ENCODE measurements around the gene PFKP.

PFKP gene

GRCh38 chr10:3116508-3117100 is 49.3 kb downstream of the PFKP start:
- DNase-seq (ENCODE audit: low read depth in 2 of 2) = no peak

- no peak for DNase-seq (ENCODE audit: low read depth in 2 of 2)
Measured at GRCh38 chr10:3117486-3117885, 50.1 kb downstream of the PFKP start.

- DNase-seq (ENCODE audit: low read depth in 2 of 2) = no peak
Measured at GRCh38 chr10:3118641-3119091, 51.3 kb downstream of the PFKP start.

- DNase-seq (ENCODE audit: low read depth in 2 of 2) = no peak
Measured at GRCh38 chr10:3119796-3120459, 52.6 kb downstream of the PFKP start.

GRCh38 chr10:3122034-3122433 is 54.7 kb downstream of the PFKP start:
- no peak for DNase-seq (ENCODE audit: low read depth in 2 of 2)

- DNase-seq (ENCODE audit: low read depth in 2 of 2) = no peak
Measured at GRCh38 chr10:3122486-3123205, 55.3 kb downstream of the PFKP start.

GRCh38 chr10:3123571-3124411 is 56.4 kb downstream of the PFKP start:
- no peak for DNase-seq (ENCODE audit: low read depth in 2 of 2)

GRCh38 chr10:3124412-3125175 is 57.2 kb downstream of the PFKP start:
- DNase-seq (ENCODE audit: low read depth in 2 of 2) = no peak

- no peak for DNase-seq (ENCODE audit: low read depth in 2 of 2)
Measured at GRCh38 chr10:3125527-3126170, 58.3 kb downstream of the PFKP start.

GRCh38 chr10:3126249-3126648 is 58.9 kb downstream of the PFKP start:
- DNase-seq (ENCODE audit: low read depth in 2 of 2) = no peak

GRCh38 chr10:3126741-3127346 is 59.5 kb downstream of the PFKP start:
- DNase-seq (ENCODE audit: low read depth in 2 of 2) = no peak

- no peak for DNase-seq (ENCODE audit: low read depth in 2 of 2)
Measured at GRCh38 chr10:3127921-3128320, 60.6 kb downstream of the PFKP start.

GRCh38 chr10:3128379-3129130 is 61.2 kb downstream of the PFKP start:
- no peak for DNase-seq (ENCODE audit: low read depth in 2 of 2)

- no peak for DNase-seq (ENCODE audit: low read depth in 2 of 2)
Measured at GRCh38 chr10:3129581-3130340, 62.4 kb downstream of the PFKP start.

GRCh38 chr10:3131098-3131497 is 63.8 kb downstream of the PFKP start:
- DNase-seq (ENCODE audit: low read depth in 2 of 2) = no peak

- no peak for DNase-seq (ENCODE audit: low read depth in 2 of 2)
Measured at GRCh38 chr10:3132036-3133025, 65.0 kb downstream of the PFKP start.

GRCh38 chr10:3133948-3134347 is 66.6 kb downstream of the PFKP start:
- no peak for DNase-seq (ENCODE audit: low read depth in 2 of 2)

GRCh38 chr10:3135006-3135405 is 67.7 kb downstream of the PFKP start:
- no peak for DNase-seq (ENCODE audit: low read depth in 2 of 2)
